ENCODE data around the gene RWDD1. TPM values are rescaled to one million over a fixed set of nuclear protein-coding genes. Genes with fewer than 3 reads are reported as not detected.

The RWDD1 gene
- total and polyA plus RNA-seq, 10 donors = 25.8 to 57.5 (median 34.1) TPM

GRCh38 chr6:116624036-116624805, 52.9 kb downstream of the RWDD1 start:
- TF ChIP-seq CTCF (IDR thresholded peaks at IDR 0.05 in 8 of 11, conservative IDR thresholded peaks at IDR 0.05 in 3 of 11) (no peak), POLR2AphosphoS5 (IDR thresholded peaks at IDR 0.05) (no peak), POLR2A (IDR thresholded peaks at IDR 0.05) (no peak)
- DNase-seq = no peak
- H3K36me3 ChIP-seq = no peaks in the 10 kb centered on the region

GRCh38 chr6:116625872-116626271, 54.6 kb downstream of the RWDD1 start:
- intact Hi-C loops (cut with DNase I; ENCODE audit: low total_unique reads) = no loop called here
- TF ChIP-seq POLR2A (IDR thresholded peaks at IDR 0.05) = no peak
- TF ChIP-seq CTCF (IDR thresholded peaks at IDR 0.05 in 8 of 11, conservative IDR thresholded peaks at IDR 0.05 in 3 of 11) = no peak
- TF ChIP-seq POLR2AphosphoS5 (IDR thresholded peaks at IDR 0.05) = no peak
- no peaks in the 10 kb centered on the region for H3K27me3 ChIP-seq (replicated peaks in 1 of 7)
- no peak overlapping the region for H3K27ac ChIP-seq
- 74 to 89% (median 88%) methylated on average over 3 of the region's 3 CpGs for WGBS, 5 donors
- peaks cover 0 to 16% (median 10%) of the 10 kb centered on the region in 6 donors for H3K4me1 ChIP-seq
- H3K9me3 ChIP-seq = no peaks in the 10 kb centered on the region
- DNase-seq = no peak
- H3K4me3 ChIP-seq = no peak overlapping the region
- H3K36me3 ChIP-seq = no peaks in the 10 kb centered on the region

More at GRCh38 chr6:116624036-116624805, 52.9 kb downstream of the RWDD1 start:
- Histone ChIP-seq H3K4me1 (peaks cover 0 to 4% (median 0%) of the 10 kb centered on the region in 6 donors), H3K27me3 (replicated peaks in 1 of 7) (no peaks in the 10 kb centered on the region), H3K4me3 (no peak overlapping the region), H3K27ac (no peak overlapping the region), H3K9me3 (no peaks in the 10 kb centered on the region)
- intact Hi-C loops (cut with DNase I; ENCODE audit: low total_unique reads) = no loop called here
- 77 to 84% (median 80%) methylated on average over 3 of the region's 3 CpGs for WGBS, 5 donors

GRCh38 chr6:116629563-116629981, 58.3 kb downstream of the RWDD1 start:
- DNase-seq = no peak
- H3K4me1 ChIP-seq = peaks cover 0 to 29% (median 16%) of the 10 kb centered on the region in 6 donors
- WGBS, 5 donors = 14 to 39% (median 32%) methylated on average over 5 of the region's 5 CpGs

More at GRCh38 chr6:116629563-116629981, 58.3 kb downstream of the RWDD1 start:
- Histone ChIP-seq H3K4me3 (no peak overlapping the region), H3K36me3 (peaks cover 0 to 23% (median 8%) of the 10 kb centered on the region in 6 donors), H3K27me3 (replicated peaks in 1 of 7) (no peaks in the 10 kb centered on the region), H3K9me3 (no peaks in the 10 kb centered on the region), H3K27ac (peak overlapping the region in 3 of 8 donors; percentile 5 to 37 (median 35))
- peak in 1 of 3 donors; percentile 55 for TF ChIP-seq POLR2AphosphoS5 (IDR thresholded peaks at IDR 0.05)
- no peak for TF ChIP-seq POLR2A (IDR thresholded peaks at IDR 0.05)
- TF ChIP-seq CTCF (IDR thresholded peaks at IDR 0.05 in 8 of 11, conservative IDR thresholded peaks at IDR 0.05 in 3 of 11) = no peak
- intact Hi-C loops (cut with DNase I; ENCODE audit: low total_unique reads) = no loop called here
